CD1c-positive myeloid dendritic cell (primary cell): Measurements from ENCODE around the gene MECR.

ENCODE experiments used
- DNase-seq: peaks from one replicate; pipeline ENCODE4 v3.0.0-alpha.2; 2016; ENCODE audit errors: extremely low spot score

The MECR gene

DNA sequence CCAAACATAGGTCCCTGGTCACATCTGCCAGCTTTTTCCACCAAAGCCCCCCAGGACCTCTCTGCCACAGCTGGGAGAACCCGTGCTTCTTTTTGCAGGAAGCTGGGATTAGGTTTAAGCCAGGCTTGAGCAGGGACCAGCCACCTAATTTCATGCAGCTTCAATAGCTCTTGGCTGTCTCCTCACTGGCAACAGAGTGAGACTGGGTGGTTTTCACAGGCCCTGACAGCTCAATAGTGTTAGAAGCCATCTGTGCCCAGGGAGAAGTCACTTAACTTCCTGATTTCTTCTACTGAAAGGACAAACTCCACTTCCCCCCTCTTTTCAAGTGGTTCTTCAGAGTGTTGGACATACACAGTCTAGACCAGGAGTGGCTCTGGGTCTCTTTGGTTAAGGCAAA, 28.7 kb downstream of the MECR start:
- peak; percentile 56 for DNase-seq

DNA sequence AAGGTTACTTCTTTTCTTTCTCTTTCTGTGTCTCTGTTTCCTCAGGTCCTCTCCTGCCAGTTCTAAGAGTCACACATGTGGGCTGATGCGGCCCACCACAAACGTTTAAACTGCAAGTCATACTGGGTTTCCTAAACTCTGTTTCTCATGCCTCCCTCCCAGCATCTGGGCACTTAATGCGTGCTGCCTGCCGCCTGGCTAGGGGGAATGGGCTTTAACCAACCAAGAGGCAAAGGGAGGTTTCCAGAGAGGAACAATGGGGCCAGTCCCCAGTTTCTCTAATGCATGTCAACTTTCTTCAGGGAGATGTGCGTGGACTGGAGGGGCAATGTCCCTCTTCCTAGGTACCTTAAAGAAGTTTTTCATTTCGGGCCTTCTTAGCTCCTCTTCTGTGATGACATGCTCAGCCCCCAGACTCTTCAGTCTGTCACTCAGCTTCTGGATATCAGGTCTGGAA, 29.1 kb downstream of the MECR start:
- DNase-seq, result no peak

DNA sequence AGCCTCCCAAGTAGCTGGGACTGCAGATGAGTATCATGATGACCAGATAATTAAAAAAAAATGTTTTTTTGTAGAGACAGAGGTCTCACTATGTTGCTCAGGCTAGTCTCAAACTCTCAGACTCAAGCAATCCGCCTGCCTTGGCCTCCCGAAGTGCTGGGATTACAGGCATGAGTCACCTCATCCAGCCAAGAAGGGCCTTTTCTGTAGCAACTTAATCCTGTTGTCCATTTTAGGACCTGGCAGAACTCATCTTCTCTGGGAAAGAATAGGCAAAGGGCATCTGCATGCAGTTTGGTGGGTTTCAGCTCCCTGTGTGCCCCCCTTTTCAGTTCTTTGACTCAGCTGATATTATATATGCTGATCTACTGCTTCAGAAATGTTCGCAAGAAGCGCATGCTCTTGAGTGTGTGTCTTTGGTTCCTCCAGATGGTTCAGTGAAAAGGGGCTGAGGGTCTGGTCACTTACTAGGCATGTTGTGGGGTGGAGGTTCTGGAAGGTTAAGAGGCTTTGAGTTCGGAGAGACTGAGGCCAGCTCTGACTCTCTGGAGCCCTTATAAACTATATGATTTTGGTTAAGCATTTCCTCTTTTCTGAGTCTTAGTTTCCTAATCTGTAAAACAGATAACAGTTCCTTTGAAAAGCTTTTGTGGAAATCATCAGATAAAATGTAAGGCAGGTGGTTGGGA, 29.7 kb downstream of the MECR start:
- no peak for DNase-seq

DNA sequence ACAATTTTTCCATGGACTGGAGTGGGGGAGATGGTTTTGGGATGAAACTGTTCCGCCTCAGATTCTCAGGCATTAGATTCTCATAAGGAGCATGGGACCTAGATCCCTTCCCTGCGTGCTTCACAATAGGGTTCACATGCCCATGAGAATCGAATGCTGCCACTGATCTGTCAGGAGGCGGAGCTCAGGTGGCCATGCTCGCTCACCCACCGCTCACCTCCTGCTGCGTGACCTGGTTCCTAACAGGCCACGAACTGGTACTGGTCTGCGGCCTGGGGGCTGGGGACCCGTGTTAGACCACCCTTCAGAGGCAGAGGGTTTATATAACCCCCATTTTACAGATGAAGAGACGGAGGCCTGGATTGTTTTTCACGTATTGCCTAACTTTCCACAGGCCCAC, 32.7 kb downstream of the MECR start:
- no peak for DNase-seq

DNA sequence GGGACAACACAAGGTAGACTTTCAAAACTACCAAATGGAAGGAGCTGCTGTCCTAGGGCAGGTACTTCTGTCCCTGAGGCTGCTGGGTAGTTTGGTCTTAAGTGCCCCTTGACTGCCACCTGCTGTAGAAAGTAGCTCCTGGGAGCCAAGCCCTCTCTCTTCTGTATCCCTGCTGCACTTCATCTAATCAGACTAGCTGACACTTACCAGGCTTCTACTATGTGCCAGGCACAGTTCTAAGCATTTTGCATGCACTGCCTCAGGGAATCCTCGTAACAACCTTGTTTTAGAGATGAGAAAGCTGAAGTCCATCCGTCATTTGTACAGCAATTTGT, 33.2 kb downstream of the MECR start:
- no peak for DNase-seq

DNA sequence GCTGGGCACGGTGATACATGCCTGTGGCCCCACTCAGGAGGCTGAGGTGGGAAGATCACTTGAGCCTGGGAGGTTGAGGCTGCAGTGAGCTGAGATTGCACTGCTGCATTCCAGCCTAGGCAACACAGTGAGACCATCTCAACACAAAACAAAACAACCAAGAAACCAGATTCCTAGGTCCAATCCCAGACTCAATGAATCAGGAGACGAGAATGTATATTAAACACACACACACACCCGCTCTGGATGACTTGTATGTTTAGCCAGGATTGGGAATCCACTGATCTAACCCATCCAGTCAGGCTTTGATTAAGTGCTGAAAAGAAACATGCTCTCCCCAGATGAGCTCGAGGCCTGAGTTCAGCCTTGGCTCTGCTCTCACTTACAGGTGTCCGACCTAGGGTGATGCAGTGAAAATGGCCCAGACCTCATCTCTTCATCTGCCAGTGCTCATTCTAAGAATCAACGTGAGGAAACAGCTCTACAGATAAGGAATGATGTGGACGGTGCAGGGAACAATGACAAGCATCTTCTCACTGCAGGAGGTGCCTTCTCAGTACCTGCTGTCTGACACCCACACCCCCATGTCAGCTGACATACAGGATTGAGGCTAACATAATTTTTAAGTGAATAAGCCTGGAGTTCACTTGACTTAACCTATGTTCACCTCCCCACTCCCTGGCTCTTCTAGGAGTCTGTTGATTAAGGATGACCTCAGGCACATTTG, 33.7 kb downstream of the MECR start:
- DNase-seq, result no peak

DNA sequence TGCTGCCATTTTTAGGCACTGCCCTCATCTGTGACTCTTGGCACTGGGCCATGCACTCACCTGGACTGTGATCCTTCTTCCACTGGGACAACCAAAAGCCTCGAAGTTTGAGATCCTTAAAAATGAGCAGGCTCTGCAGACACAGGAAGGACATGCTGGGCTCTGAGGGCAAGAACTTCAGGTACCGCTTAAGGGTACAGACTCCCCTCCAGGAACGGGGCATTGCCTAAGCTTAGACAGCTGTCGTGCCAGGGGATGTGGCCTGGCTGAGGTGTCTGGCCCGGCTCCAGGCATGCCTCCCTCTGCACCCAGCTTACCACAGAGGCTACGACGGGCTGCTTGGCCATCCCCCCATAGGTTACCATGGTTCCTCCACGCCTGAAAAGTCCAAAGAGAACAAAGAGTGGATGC, 34.8 kb downstream of the MECR start:
- no peak for DNase-seq

DNA sequence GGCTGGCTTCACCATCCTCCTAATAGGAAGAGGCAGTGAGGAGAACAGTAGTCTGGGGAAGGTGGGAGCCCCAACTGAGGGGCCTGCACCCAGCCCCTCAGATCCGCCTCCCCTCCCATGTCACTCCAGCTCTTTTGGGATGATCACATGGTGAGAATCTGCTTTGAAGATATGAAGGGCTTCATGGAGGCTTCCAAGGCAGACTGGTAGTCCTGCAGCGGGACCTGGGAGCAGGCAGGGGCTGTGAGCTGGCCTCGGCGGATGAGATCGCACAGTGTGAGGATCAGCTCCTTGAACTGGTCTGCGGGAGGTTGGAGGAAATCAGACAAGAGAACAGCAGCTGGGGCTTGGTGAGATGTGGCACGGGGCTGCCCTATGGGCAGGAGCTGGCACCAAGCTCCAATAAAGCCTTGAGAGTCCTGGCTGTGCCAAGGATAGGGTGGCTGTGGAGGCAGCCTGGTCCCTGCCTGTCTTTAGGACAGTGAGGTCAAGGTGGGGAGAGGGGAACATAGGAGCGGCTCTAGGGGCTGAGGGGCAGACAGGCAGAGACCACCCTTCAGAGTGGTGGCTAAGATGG, 36.8 kb downstream of the MECR start:
- DNase-seq, result no peak

DNA sequence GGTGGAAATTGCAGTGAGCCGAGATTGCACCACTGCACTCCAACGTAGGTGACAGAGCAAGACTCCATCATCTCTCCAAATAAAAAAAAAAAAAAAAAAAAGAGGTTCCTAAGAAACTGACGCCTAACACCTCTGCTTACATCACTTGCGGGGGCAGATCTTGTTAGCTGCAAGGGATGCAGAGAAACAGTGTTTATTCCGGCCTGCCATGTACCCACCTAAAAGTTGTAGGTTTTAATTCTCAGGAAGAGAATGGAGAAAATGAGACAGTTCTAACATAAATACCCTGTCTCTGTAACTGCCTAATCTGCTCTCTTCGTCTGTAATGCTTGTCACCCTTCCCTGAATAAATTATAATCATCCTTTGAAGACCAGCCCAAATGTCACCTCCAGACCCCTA, 40.0 kb downstream of the MECR start:
- DNase-seq, result no peak

DNA sequence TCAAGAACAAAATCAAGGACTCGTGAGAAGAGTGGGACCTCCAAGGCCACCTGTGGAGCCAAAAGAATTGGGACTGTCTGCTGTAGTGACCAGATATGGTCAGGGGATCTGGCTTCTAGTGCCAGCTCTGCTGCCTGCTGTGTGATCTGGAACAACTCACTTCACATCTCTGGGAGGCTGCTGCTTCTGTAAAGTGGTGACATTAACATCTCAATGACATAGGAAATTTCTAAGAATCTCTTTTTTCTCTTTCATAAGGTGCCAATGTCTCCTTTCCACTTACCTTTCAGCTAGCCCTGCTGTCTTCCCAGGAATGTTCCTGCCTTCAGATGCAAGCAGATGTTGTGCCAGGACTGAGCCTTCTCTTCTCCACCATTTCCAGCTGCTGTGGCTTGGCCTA, 44.0 kb downstream of the MECR start:
- DNase-seq, result no peak

DNA sequence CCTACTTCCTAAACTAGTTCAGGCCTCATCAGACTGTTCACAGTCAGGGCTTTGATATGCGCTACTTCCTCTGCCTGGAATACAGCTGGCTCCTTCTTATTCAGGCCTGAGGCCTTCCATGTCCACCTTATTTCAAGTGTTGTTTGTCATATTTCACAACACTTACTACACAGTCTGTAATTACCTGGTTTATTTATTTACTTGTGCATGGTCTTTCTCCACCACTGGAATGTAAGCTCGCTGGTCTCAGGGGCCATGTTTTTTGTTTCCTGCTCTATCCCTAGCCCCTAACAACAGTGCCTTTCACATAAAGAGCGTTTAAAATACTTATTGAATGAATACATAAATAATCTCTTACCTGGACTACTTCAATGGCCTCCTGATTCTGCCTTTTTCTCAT, 44.5 kb downstream of the MECR start:
- DNase-seq, result no peak

DNA sequence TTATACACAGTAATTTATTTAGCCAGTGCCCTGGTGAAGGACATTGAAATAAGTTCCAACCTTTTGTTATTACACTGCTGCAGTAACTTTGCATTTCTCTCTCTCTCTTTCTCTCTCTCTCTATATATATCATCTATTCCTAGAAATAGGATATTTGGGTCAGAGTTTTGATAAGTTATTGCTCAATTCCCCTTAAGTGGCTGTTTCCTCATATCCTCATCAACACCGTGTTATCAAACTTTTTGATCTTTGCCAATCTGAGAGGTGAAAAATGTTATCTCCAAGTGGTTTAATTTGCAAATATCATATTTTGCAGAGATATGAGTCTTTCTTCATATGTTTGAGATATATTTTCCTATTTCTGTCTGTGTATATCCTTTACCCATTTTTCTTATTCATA, 47.4 kb downstream of the MECR start:
- peak; percentile 13 for DNase-seq

DNA sequence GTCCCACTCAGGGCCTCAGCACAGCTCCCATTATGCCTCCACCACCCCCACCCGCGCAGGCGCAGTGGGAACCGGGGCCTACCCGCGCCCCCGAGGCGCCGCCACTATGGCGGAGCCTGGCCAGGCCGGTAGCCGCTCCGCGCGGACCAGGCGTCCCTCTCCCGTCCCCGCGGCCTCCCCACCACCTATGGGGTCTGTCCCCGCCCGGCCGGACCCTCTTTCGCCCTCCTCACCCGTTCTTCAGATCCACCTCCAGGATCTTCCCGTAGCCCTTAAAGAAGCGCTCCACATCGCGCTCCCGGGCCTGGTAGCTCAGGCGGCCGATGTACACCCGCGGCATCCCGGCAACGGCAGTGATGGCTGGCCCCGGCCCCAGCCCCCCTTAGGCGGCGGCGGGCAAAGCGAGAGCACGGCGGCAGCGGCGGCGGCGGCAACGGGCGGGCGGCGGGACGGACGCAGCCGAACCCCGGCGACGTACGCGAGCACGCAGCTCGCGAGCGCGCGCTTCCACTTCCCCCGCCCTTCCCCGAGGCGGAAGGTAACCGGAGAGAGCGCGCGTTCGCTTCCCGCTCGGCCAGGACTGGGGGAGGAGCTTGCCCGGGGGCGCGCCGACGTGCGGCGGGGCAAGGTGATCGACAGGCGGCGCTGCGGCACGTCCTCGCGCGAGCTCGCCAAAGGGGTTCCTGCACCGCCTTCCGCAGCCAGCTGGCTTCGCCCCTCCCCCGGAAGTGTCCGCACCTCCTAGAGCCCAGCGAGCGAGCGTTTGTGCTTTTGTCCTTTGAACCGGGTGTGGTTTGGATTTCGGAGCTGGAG, 49.1 kb downstream of the MECR start, which contains the start of gene SRSF4:
Gene SRSF4 (minus strand): TSS at position 488 of the 813 bp plus-strand sequence. CDS start 148 bp downstream, at position 340.
- DNase-seq, result peak; percentile 99

DNA sequence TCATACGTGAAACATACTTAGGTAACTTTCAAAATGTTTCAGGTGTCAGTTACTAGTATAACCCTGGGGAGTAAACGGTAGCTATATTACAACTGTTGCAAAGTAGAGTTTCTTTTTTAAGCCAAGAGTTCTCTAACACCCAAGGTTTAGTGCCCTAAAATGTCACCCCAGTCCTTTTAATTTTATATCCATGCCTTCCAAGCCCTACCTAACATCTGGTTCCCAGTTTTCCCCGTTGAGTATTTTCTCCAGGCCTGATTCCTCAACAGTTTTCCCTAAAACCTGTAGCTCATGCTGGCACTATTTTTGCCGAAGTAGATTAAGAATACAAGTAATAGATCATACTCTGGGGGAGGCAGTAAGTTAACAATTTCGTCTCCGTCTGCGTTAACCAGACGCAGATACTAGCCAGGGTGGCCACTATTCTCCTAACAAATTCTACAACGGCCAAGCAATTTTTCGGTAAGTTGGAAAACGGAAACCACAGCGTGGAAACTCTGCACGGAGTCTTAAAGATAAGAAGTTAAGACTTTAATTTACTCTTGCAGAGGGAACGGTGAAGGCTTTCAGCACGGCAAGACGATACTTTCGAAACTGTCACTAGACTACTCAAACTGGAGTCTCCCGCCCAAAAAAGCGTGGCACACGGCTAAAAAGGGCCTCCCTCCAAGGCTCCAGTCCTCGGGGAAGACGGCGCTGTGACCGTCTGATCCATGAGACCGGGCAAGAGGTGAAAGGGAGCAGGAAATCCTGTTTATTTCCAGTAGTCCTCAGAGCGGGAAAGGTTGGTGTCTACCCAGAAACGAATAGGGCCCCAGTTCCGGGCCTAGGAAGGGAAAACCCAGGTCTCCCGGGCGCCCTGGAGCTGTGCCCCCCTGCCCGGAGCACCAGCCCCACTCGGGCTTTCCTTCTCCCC, 50.0 kb downstream of the MECR start:
- no peak for DNase-seq

DNA sequence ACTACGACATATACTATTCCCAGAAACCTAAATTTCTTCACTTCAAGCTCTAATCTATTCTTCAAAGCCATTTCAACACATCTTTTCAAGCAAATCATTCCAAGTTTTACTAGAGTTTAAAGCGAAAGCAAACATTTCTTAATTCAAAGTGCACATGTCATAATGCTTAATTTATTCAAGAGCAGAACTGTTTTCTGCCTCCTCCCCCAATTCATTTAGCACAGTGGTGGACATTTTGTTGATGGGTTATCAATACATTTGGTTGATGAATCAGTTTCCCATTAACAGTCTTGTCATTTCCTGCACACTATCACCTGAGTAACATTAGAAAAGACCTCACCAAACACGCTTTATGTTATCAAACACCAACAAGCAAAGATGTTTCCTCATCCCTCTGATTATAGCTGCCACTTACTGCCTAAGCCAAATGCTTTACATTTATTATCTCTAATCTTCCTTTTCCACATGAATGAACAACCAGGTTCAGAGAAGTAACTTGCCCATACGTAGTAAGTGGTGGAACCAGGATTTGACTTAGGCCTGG, 51.0 kb downstream of the MECR start:
- peak; percentile 26 for DNase-seq

DNA sequence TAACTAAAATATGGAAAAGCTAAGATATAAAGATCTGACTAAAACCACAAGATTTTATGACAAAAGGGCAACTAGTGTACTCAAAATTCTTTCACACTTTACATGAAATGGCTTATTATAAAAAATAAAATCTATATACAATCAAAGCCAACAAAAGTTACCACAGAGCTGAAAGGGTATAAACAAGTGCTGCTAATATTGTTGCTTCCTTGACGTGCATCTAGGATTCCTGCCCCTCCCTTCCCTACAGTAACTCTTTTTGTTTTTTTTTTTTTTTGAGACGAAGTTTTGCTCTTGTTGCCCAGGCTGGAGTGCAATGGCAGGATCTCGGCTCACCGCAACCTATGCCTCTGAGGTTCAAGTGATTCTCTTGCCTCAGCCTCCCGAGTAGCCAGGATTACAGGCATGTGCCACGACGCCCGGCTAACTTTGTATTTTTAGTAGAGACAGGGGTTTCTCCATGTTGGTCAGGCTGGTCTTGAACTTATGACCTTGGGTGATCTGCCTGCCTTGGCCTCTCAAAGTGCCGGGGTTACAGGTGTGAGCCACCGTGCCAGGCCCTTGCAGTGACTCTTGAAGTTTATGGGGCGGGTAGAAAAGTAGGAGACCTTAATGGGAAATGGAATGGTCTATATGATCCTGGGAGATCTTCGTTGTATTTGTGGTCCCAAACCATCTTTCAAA, 53.6 kb downstream of the MECR start:
- no peak for DNase-seq

DNA sequence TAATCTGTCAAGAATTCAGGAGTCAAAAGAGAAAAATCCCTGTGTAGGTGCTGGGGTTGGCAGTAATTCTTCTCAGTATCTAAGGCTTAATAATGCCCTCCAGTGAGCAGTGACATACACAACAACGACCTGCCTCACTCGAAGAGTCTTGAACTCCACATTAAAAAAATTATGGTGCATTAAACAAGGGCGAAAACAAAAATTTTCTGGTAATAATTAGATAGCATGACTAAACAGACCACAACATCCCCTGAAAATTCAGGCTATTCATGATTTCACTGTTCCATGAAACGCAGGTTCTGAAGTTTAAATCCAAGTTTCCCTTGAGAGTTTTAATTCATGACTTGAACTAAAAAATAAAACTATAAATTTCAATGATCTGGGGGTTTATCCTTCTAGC, 54.2 kb downstream of the MECR start:
- DNase-seq, result no peak

DNA sequence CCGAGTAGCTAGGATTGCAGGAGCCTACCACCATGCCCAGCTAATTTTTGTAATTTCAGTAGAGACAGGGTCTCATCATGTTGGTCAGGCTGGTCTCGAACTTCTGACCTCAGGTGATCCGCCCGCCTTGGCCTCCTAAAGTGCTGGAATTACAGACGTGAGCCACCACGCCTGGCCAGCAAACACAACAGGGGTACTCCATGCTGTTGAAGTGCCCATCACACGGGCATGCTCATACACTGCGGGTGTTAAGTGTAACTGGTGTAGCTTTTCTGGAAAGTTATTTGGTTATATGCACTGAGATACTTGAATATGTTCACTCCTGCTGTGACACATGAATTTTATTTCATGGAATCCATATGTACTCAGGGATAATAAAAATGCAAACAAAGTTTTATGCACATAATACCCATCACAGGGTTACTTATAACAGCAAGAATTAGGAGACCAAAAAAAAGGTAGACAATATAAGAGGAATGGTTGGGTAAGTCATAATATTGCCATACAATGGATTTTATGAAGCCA, 58.3 kb downstream of the MECR start:
- no peak for DNase-seq

DNA sequence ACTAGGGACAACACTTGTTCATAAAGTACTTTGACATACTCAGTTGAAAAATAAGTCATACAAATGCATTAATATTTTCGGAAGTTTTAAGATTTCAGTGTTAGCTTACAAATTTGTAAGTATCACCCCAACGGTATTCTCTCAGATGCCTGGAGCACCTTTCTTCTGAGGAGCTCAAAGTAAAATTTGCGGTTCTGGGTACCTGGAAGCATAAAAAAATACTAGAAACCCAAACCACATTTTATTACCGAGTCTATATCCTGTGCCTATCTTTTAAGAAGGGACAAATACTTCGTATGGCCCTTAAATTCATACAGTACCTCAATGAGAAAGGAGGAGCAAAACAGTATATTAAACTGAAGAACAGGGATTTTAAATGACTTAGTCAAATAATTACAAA, 59.2 kb downstream of the MECR start:
- no peak for DNase-seq

DNA sequence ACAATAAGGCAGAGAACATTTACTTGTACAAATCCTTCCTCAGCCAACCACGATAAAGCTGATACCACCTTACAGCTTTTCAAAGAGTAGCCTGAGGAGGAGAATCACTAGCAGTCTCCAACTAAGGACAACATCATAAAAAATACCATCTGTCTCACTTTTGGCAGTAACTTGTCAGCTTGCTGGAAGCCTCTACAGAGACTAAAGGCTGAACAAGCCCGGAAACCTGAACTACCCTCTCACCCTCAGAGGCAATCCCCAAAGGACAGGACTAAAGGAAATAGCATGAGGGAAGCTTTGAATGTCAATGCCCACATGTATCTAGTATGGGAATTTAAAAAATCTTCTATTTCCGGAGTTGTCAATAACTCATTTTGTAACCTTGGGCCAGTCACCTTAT, 59.6 kb downstream of the MECR start:
- no peak for DNase-seq
